Liver (tissue), 9 donors: ENCODE measurements around the gene CDS1. TPM values are rescaled to one million over a fixed set of nuclear protein-coding genes. Genes with fewer than 3 reads are reported as not detected.

ENCODE experiments used
- DNase-seq: peaks from one replicate; pipeline ENCODE4 v3.0.0-alpha.2; 2017; ENCODE audit warnings: low spot score
- H3K27ac ChIP-seq, 2 donors: one replicate each; pipeline ENCODE4 v1.7.0; 2013; ENCODE audit warnings: inconsistent platforms in 2 of 2, low read length in 2 of 2, control low read depth in 1 of 2, low read depth in 1 of 2, mild to moderate bottlenecking in 1 of 2
- H3K27me3 ChIP-seq, 4 donors: one replicate each; pipeline versions ENCODE4 v1.6.1 to v1.7.0; 2013; ENCODE audit warnings: low read length in 3 of 4, inconsistent platforms in 1 of 4, mild to moderate bottlenecking in 1 of 4, moderate library complexity in 1 of 4; ENCODE audit not compliant: control insufficient read depth in 4 of 4, insufficient read depth in 4 of 4
- H3K36me3 ChIP-seq, 4 donors: one replicate each; pipeline versions ENCODE4 v1.6.1 to v1.7.0; 2013; ENCODE audit warnings: low read length in 3 of 4, mild to moderate bottlenecking in 3 of 4, low read depth in 1 of 4, moderate library complexity in 1 of 4; ENCODE audit not compliant: control insufficient read depth in 4 of 4, insufficient read depth in 3 of 4
- H3K4me1 ChIP-seq, 4 donors: one replicate each; pipeline versions ENCODE4 v1.6.1 to v1.7.0; 2013; ENCODE audit warnings: low read length in 3 of 4, mild to moderate bottlenecking in 3 of 4, moderate library complexity in 1 of 4; ENCODE audit not compliant: control insufficient read depth in 4 of 4, insufficient read depth in 4 of 4
- H3K4me3 ChIP-seq, 3 donors: one replicate each; pipeline versions ENCODE4 v1.6.1 to v1.7.0; 2013; ENCODE audit warnings: low read length in 3 of 3, control low read depth in 1 of 3, low read depth in 1 of 3, mild to moderate bottlenecking in 1 of 3
- H3K9ac ChIP-seq, 2 donors: one replicate each; pipeline ENCODE4 v1.7.0; 2013; ENCODE audit warnings: low read length in 2 of 2, mild to moderate bottlenecking in 2 of 2, moderate library complexity in 2 of 2, control low read depth in 1 of 2, low read depth in 1 of 2
- H3K9me3 ChIP-seq, 4 donors: one replicate each; pipeline versions ENCODE4 v1.6.1 to v1.7.0; 2013; ENCODE audit warnings: low read length in 3 of 4; ENCODE audit not compliant: control insufficient read depth in 4 of 4
- EGR1 ChIP-seq, 2 donors: IDR thresholded peaks; 2 replicates each; pipeline ENCODE4 v1.6.1; 2016 to 2018; ENCODE audit warnings: antibody characterized with exemption in 2 of 2, low read depth in 2 of 2
- FOXA1 ChIP-seq: IDR thresholded peaks from 2 replicates; pipeline ENCODE4 v1.6.1; 2016; ENCODE audit warnings: antibody characterized with exemption
- FOXA2 ChIP-seq: IDR thresholded peaks from 2 replicates; pipeline ENCODE4 v1.6.1; 2016; ENCODE audit warnings: antibody characterized with exemption
- GABPA ChIP-seq, 2 donors: IDR thresholded peaks in 1 of 2; conservative IDR thresholded peaks in 1 of 2; 2 replicates each; pipeline ENCODE4 v1.6.1; 2016; ENCODE audit warnings: antibody characterized with exemption in 2 of 2, mild to moderate bottlenecking in 1 of 2, moderate library complexity in 1 of 2
- HNF4A ChIP-seq, 2 donors: conservative IDR thresholded peaks; 2 replicates each; pipeline ENCODE4 v1.6.1; 2016; ENCODE audit warnings: antibody characterized with exemption in 2 of 2, mild to moderate bottlenecking in 2 of 2
- HNF4G ChIP-seq: IDR thresholded peaks from 2 replicates; pipeline ENCODE4 v1.6.1; 2016; ENCODE audit warnings: antibody characterized with exemption
- JUND ChIP-seq, 2 donors: IDR thresholded peaks; 2 replicates each; pipeline ENCODE4 v1.6.1; 2016; ENCODE audit warnings: antibody characterized with exemption in 2 of 2
- NR2F2 ChIP-seq: IDR thresholded peaks from 2 replicates; pipeline ENCODE4 v1.6.1; 2016; ENCODE audit warnings: antibody characterized with exemption
- RAD21 ChIP-seq, 2 donors: IDR thresholded peaks; 2 replicates each; pipeline ENCODE4 v1.6.1; 2016; ENCODE audit warnings: antibody characterized with exemption in 2 of 2, mild to moderate bottlenecking in 2 of 2
- RXRA ChIP-seq, 2 donors: IDR thresholded peaks; 2 replicates each; pipeline ENCODE4 v1.6.1; 2017 to 2018; ENCODE audit warnings: antibody characterized with exemption in 2 of 2, mild to moderate bottlenecking in 1 of 2
- SP1 ChIP-seq: IDR thresholded peaks from 2 replicates; pipeline ENCODE4 v1.6.1; 2018; ENCODE audit warnings: antibody characterized with exemption, mild to moderate bottlenecking
- TAF1 ChIP-seq: conservative IDR thresholded peaks from 2 replicates; pipeline ENCODE4 v1.6.1; 2016; ENCODE audit warnings: antibody characterized with exemption, mild to moderate bottlenecking
- YY1 ChIP-seq: IDR thresholded peaks from 2 replicates; pipeline ENCODE4 v1.6.1; 2016; ENCODE audit warnings: antibody characterized with exemption, mild to moderate bottlenecking
- WGBS: extraction: QIAGEN DNeasy Blood & Tissue Kit; methylation state at CpG from one replicate; pipeline ENCODE4 v1.1.7; 2013; 5-methylcytosine and 5-hydroxymethylcytosine counted together
- polyA plus RNA-seq, 2 donors: library from polyadenylated mRNA; stranded (reverse) in 1 of 2; unstranded in 1 of 2; fragments of 200-250 nt in 1 of 2; fragments of >200 nt in 1 of 2; fragmentation: Nextera tagmentation in 1 of 2; extraction: Ambion mirVana in 1 of 2; gene quantifications; one replicate each; pipeline versions ENCODE4 v1.2.1 to v1.2.3, GENCODE V29; 2013 to 2015
- total RNA-seq, 2 donors: library from RNA; depleted of rRNA; stranded (reverse); fragments of >200 nt; gene quantifications; one replicate each; pipeline ENCODE4 v1.2.3, GENCODE V29; 2014
- TF ChIP-seq, protein P1 (sequence below): IDR thresholded peaks from 2 replicates; pipeline ENCODE4 v1.6.1; 2016; ENCODE audit warnings: antibody characterized with exemption
- TF ChIP-seq, protein P2 (sequence below): IDR thresholded peaks from 2 replicates; pipeline ENCODE4 v1.6.1; 2016; ENCODE audit warnings: antibody characterized with exemption
- TF ChIP-seq, protein P3 (sequence below): fragments of 150-350 bp; IDR thresholded peaks from 2 replicates; pipeline ENCODE4 v1.5.1; 2017; ENCODE audit warnings: improper control_type of control experiment, low read depth, low read length; ENCODE audit not compliant: missing input control
- TF ChIP-seq, protein P4 (sequence below): IDR thresholded peaks from 2 replicates; pipeline ENCODE4 v1.6.1; 2016; ENCODE audit warnings: antibody characterized with exemption, mild to moderate bottlenecking
- TF ChIP-seq, protein P5 (sequence below): IDR thresholded peaks from 2 replicates; pipeline ENCODE4 v1.6.1; 2016; ENCODE audit warnings: antibody characterized with exemption
- donor health status: healthy.
- donor health status: healthy.
- donor health status: healthy.
- donor health status: healthy.
- donor health status: healthy.

Gene CDS1
- total and polyA plus RNA-seq, 4 donors: 0.56 to 3.6 (median 0.78) TPM

DNA sequence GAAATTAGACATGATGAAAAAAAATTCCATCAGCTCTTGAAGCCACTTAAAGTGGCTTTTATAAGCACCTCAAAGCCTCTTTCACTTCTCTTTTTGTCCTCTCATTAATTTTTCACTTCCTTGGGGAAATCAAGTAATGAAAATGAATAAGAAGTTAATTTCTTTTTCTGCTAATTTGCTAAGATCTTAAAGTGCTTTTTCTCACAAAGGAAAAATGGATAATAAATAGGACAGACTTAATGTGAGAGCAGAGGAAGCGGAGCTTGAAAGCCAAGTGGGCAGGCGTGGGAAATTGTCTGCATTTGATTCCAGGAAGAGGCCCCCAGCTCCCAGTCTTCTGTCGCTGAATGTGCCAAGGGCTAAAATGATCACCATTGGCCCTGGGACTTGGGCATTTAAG, 28.6 kb downstream of the CDS1 start (continued):
- TF ChIP-seq, protein P1, sequence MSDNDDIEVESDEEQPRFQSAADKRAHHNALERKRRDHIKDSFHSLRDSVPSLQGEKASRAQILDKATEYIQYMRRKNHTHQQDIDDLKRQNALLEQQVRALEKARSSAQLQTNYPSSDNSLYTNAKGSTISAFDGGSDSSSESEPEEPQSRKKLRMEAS: no peak
- TF ChIP-seq RXRA (IDR thresholded peaks at IDR 0.05): no peak
- TF ChIP-seq TAF1: no peak
- TF ChIP-seq JUND (IDR thresholded peaks at IDR 0.05): no peak
- no peak for TF ChIP-seq HNF4G
- TF ChIP-seq SP1: no peak
- no peak for TF ChIP-seq RAD21 (IDR thresholded peaks at IDR 0.05)
- no peak for TF ChIP-seq YY1
- TF ChIP-seq FOXA1: no peak
- TF ChIP-seq HNF4A (conservative IDR thresholded peaks at IDR 0.05): no peak
- TF ChIP-seq NR2F2: no peak

DNA sequence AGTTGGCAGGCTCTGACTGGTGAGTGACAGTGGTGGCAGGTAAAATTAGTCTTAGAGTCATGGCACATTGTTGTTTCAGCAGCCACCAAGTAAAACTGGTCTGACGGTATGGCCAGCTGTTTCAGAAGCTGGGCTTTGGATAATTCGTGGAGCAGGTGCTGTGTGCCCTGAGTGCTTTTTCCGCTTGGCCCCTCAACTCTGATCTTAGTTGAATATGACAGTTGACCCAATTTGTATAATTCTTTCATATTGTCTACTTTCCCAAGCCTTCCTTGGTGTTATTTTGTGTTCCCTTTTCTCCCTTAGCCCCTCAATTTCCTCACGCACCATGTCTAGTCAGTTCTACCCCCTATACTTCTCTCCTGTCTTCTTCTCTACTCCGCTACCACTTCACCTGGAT, 32.0 kb downstream of the CDS1 start:
- DNase-seq: no peak
- no peak overlapping the region for H3K4me3 ChIP-seq
- no peaks in the 10 kb centered on the region for H3K27me3 ChIP-seq
- no peaks in the 10 kb centered on the region for H3K36me3 ChIP-seq
- H3K27ac ChIP-seq: no peak overlapping the region
- H3K9me3 ChIP-seq: no peaks in the 10 kb centered on the region
- no peaks in the 10 kb centered on the region for H3K4me1 ChIP-seq
- TF ChIP-seq JUND (IDR thresholded peaks at IDR 0.05) (no peak), FOXA2 (no peak), TAF1 (no peak)
- TF ChIP-seq, protein P2, sequence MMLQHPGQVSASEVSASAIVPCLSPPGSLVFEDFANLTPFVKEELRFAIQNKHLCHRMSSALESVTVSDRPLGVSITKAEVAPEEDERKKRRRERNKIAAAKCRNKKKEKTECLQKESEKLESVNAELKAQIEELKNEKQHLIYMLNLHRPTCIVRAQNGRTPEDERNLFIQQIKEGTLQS: no peak
- TF ChIP-seq, protein P3, sequence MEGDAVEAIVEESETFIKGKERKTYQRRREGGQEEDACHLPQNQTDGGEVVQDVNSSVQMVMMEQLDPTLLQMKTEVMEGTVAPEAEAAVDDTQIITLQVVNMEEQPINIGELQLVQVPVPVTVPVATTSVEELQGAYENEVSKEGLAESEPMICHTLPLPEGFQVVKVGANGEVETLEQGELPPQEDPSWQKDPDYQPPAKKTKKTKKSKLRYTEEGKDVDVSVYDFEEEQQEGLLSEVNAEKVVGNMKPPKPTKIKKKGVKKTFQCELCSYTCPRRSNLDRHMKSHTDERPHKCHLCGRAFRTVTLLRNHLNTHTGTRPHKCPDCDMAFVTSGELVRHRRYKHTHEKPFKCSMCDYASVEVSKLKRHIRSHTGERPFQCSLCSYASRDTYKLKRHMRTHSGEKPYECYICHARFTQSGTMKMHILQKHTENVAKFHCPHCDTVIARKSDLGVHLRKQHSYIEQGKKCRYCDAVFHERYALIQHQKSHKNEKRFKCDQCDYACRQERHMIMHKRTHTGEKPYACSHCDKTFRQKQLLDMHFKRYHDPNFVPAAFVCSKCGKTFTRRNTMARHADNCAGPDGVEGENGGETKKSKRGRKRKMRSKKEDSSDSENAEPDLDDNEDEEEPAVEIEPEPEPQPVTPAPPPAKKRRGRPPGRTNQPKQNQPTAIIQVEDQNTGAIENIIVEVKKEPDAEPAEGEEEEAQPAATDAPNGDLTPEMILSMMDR: no peak
- 94% methylated on average over 5 of the region's 5 CpGs for WGBS
- H3K9ac ChIP-seq: no peak overlapping the region

DNA sequence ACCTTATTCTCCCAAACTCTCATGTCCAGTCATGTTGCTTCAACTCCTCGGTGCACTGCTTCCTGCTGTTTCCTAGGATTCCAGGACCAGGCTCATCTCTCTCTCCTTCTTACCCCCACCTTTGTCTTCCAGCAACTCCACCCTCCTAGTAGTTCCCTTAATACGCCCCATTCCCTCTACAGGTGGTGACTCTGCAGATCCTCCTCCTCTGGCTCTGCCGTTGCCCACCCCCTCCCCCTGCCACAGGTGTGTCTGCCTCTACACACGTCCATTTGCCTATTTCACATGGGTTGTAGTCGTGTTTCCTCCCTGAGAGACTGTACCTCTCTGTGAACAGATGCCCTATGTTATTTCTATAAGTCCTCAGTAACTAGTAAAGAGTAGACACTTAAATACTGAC, 32.4 kb downstream of the CDS1 start:
- no peaks in the 10 kb centered on the region for H3K9me3 ChIP-seq
- no peaks in the 10 kb centered on the region for H3K36me3 ChIP-seq
- TF ChIP-seq RXRA (IDR thresholded peaks at IDR 0.05) (no peak), SP1 (no peak), NR2F2 (no peak), YY1 (no peak), GABPA (IDR thresholded peaks at IDR 0.05 in 1 of 2, conservative IDR thresholded peaks at IDR 0.05 in 1 of 2) (no peak), HNF4A (conservative IDR thresholded peaks at IDR 0.05) (no peak), HNF4G (no peak), EGR1 (IDR thresholded peaks at IDR 0.05; ENCODE audit: low read depth in 2 of 2) (no peak), RAD21 (IDR thresholded peaks at IDR 0.05) (no peak), TAF1 (no peak), FOXA1 (no peak)
- TF ChIP-seq, protein P4, sequence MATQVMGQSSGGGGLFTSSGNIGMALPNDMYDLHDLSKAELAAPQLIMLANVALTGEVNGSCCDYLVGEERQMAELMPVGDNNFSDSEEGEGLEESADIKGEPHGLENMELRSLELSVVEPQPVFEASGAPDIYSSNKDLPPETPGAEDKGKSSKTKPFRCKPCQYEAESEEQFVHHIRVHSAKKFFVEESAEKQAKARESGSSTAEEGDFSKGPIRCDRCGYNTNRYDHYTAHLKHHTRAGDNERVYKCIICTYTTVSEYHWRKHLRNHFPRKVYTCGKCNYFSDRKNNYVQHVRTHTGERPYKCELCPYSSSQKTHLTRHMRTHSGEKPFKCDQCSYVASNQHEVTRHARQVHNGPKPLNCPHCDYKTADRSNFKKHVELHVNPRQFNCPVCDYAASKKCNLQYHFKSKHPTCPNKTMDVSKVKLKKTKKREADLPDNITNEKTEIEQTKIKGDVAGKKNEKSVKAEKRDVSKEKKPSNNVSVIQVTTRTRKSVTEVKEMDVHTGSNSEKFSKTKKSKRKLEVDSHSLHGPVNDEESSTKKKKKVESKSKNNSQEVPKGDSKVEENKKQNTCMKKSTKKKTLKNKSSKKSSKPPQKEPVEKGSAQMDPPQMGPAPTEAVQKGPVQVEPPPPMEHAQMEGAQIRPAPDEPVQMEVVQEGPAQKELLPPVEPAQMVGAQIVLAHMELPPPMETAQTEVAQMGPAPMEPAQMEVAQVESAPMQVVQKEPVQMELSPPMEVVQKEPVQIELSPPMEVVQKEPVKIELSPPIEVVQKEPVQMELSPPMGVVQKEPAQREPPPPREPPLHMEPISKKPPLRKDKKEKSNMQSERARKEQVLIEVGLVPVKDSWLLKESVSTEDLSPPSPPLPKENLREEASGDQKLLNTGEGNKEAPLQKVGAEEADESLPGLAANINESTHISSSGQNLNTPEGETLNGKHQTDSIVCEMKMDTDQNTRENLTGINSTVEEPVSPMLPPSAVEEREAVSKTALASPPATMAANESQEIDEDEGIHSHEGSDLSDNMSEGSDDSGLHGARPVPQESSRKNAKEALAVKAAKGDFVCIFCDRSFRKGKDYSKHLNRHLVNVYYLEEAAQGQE: no peak
- TF ChIP-seq, protein P5, sequence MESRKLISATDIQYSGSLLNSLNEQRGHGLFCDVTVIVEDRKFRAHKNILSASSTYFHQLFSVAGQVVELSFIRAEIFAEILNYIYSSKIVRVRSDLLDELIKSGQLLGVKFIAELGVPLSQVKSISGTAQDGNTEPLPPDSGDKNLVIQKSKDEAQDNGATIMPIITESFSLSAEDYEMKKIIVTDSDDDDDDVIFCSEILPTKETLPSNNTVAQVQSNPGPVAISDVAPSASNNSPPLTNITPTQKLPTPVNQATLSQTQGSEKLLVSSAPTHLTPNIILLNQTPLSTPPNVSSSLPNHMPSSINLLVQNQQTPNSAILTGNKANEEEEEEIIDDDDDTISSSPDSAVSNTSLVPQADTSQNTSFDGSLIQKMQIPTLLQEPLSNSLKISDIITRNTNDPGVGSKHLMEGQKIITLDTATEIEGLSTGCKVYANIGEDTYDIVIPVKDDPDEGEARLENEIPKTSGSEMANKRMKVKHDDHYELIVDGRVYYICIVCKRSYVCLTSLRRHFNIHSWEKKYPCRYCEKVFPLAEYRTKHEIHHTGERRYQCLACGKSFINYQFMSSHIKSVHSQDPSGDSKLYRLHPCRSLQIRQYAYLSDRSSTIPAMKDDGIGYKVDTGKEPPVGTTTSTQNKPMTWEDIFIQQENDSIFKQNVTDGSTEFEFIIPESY: no peak
- TF ChIP-seq, protein P1: no peak
- TF ChIP-seq, protein P2: no peak
- no peak overlapping the region for H3K9ac ChIP-seq
- no peaks in the 10 kb centered on the region for H3K27me3 ChIP-seq
- no peak overlapping the region for H3K27ac ChIP-seq
- WGBS: 85% methylated on average over 5 of the region's 5 CpGs
- DNase-seq: no peak
- no peak overlapping the region for H3K4me3 ChIP-seq
- H3K4me1 ChIP-seq: no peaks in the 10 kb centered on the region
